GM19372 (cell line): ENCODE results near the gene PDPN.
"Not testable (repeated sequence)": the region's sequence is repeated elsewhere in the genome, so short reads cannot be mapped to it uniquely, and the experiment has no call there.

ENCODE experiments used
- ATAC-seq: cut with Tn5 transposase; IDR thresholded peaks from one replicate; pipeline ENCODE4 v1.9.1; 2021; ENCODE audit warnings: mild to moderate bottlenecking, low read depth, moderate library complexity; ENCODE audit not compliant: unreplicated experiment

Gene PDPN

DNA sequence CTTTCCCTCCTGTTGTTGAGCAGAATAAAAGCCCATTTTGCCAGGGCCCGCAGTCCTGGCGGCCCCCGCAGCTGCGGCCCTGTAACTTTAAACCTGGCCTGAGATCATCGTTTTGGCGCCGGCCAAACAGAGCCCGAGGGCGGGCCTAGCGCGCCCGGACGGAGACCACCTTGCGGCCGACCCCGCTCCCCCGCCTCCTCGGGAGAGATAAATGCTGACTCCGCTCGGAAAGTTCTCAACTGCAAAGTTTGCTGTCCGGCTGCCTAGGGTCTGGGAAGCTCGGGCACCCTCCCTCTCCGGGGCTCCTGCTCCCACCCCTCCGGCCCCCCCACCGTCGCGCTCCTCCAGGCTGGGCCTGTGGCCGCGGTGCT lies at the start of gene PDPN:
TSS of gene PDPN (plus strand) at position 238 of the 371 bp plus-strand sequence. CDS start 202 bp downstream, outside the sequence.
- ATAC-seq, result no peak

DNA sequence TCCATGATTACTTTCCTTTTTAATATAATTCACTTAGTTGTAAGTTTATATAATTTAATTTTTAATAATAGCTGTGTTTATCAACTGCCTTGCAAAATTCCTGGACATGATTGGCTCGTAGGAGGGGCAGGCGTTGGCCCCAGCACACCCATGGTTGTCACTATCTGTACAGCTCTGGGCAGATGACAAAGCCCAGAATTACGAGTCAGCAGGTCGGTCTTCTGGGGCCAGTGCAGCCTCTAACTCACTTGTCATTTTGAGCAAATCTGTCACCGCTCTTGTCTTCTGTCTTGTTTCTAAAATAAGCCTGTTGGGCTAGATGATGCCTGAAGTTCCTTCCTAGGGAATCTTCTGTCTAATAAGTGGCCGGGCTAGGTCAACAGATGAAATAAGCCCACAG lies 48.4 kb upstream of the PDPN start:
- no peak for ATAC-seq

GRCh38 chr1:13536571-13536970 lies 47.1 kb upstream of the PDPN start:
- no peak for ATAC-seq

GRCh38 chr1:13538832-13539231 lies 44.8 kb upstream of the PDPN start:
- no peak for ATAC-seq

DNA sequence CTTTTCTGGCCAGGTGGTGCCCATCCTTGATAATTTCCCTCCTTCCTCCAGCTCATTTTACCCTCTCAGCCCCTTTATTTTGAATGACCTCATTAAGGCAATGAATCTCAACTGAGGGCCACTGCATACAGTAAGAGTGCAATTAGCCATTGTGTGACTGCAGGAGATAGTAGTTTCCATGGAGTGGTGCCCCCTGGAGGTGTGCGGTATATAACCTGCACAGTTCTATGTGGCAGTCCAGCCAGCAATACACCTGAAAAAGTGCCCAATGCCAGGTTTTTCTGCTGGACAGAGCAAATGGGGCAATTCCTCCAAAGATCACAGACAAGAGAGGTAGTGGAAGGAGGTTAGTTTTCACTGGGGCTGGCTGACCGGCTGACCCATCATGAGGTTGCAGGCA lies 43.9 kb upstream of the PDPN start:
- ATAC-seq, result no peak

- ATAC-seq, result no peak
These were observed 42.8 kb upstream of the PDPN start for GRCh38 chr1:13540866-13541265.

DNA sequence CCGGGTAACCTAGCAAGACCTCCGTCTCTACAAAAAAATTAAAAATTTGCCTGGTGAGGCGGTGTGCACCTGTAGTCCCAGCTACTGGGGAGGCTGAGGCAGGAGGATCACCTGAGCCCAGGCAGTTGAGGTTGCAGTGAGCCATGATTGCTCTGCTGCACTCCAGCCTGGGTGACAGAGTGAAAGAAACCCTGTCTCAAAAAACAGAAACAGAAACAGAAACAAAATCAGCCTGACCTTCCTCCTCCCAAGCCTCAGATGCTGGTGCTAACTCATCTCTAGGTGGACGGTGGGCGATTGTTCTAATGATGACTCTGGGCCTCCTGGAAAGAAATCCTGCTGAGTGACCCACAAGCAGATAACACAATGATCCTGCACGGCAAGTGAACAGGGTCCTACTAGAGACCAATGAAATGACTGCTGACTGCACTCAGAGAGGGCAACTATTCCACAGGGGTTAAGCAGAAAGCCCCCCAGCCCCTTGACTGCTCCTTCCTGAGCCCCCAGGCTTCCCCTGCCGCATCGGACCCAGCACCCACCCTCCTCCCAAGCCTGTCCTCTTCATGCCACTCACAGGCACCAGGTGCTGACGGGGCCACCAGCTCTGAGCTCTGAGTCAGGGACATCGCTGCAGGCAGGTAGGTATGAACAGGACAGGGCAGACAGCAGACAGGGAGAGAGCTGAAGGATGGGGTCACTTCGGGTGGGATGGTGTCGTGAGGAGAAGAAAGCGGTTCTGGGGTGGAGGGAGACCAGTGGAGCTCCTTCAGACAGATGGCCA lies 42.0 kb upstream of the PDPN start:
- no peak for ATAC-seq

GRCh38 chr1:13543451-13544220 lies 40.0 kb upstream of the PDPN start:
- ATAC-seq, result no peak

DNA sequence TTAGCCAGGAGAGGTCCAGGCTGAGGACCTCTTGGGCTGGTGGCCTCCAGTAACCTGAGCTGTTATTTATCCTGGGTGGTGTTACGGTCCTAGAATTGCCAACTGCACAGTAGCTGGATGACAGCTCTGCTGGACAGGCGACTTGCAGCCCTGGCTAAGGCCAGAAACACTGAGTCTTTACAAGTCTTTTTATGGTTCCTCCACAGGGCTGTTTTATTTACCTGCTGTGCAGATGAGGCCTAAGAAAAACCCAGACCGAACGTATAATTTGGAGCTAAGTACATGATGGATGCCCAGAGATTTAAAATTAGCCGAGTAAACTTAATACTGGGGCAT lies 39.4 kb upstream of the PDPN start:
- no peak for ATAC-seq

GRCh38 chr1:13546791-13547190 lies 36.8 kb upstream of the PDPN start:
- no peak for ATAC-seq

DNA sequence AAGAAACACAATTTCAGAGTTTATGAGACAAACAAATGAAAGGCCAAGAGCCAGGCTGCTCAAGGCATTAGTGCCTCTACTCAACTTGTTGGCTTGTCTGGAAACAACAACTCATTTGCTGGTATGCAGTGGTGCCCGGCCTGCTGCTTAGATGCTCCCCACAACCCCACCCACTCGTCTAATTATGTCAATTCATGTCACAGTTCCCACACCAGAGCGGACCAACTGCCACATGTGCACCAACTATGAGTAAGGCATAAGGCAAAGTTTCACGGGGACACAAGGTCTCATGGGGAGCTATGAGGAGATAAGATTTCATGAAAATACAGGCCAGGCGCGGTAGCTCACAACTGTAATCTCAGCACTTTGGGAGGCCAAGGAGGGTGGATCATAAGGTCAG lies 35.4 kb upstream of the PDPN start:
- ATAC-seq, result no peak

DNA sequence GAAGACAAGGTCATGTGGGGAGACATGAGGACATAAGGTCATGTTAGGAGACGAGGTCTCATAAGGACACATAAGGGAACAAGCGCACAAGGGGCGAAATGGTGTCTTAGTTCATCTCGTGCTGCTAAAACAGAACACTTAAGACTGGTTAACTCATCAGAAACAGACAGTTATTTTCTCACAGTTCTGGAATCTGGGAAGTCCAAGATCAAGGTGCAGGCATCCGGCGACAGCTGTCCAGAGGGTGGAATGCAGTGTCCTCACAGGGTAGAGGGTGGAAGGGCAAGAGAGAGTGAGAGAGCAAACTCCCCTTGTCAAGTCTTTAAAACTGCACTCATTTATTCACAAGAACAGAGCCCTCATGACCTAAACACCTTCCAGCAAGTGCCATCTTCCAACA lies 34.6 kb upstream of the PDPN start:
- no peak for ATAC-seq

DNA sequence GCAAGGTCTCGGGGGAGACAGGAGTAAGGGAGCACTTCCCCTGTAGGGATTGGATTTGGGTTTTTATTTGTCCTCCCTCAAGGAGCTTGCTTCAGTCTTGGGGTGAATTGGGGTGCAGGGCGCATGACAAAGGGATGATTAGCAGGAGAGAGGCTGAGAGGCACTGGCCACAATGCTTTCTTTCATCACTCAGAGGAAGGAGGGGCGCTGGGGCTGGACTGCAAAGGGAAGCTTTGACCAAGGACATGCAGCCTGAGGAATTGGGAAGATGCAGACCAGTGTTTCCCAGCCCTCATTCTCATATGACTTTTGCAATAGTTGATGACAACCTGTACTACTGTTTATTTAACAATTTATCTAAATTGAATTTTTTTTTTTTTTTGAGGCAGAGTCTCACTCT lies 34.1 kb upstream of the PDPN start:
- ATAC-seq, result no peak

GRCh38 chr1:13550663-13551062 lies 33.0 kb upstream of the PDPN start:
- no peak for ATAC-seq

- ATAC-seq, result no peak
These were observed 28.8 kb upstream of the PDPN start for GRCh38 chr1:13554798-13555197.

DNA sequence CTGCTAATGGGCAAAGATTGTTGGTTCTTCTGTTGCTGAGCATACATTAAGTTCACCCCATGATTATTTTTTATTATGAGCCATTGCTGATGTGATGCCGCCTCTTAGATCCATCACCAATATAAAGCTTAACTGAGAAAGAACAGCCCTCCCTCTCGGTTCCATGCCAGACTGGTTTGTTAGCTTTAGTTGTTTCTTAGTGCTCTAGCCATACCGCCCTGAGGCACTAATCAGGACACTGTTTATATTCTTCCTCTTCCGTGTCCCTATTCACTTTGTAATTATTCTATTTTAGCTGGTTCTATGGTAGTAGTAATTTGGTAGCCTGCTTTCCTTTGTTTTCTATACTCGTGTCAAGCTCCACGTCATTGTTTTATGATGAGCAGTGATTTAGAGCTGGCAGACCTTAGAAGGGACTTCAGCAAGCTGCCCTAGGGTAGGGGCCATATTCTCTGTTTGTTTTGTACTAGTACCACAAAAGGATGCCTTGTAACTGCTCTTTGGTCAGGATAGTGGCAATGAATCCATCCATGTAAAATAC lies 27.3 kb upstream of the PDPN start:
- no peak for ATAC-seq

DNA sequence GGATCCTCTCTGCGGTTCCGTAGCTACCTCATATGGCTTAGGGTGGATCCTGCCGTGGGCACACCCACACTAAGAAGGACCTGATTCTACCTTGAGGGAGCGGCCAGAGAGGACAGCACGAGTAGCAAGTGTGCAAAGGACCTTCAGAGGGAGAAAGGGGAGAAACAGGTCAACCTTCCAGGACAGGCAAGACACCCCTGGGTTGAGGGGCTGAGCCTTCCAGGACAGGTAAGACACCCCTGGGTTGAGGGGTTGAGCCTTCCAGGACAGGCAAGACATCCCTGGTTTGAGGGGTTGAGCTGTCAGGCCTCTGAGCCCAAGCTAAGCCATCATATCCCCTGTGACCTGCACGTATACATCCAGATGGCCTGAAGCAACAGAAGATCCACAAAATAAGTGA lies 23.1 kb upstream of the PDPN start:
- ATAC-seq, result no peak

GRCh38 chr1:13562981-13563380 lies 20.7 kb upstream of the PDPN start:
- ATAC-seq, result not testable (repeated sequence)

DNA sequence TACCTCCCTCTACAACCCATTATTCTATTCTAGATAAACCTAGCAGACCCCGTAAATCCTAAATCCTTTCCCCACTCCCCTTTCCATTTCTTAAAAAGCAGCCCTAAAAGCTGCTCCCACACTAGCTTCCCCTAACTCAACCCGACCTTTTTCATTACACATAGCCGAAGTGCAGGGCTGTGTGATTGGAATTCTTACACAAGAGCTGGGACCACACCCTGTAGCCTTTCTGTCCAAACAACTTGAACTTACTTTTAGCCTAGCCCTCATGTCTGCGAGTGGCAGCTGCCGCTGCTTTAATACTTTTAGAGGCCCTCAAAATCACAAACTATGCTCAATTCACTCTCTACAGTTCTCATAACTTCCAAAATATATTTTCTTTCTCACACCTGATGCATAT lies 19.6 kb upstream of the PDPN start:
- ATAC-seq, result no peak

- ATAC-seq, result not testable (repeated sequence)
These were observed 13.2 kb upstream of the PDPN start for GRCh38 chr1:13570435-13570834.

DNA sequence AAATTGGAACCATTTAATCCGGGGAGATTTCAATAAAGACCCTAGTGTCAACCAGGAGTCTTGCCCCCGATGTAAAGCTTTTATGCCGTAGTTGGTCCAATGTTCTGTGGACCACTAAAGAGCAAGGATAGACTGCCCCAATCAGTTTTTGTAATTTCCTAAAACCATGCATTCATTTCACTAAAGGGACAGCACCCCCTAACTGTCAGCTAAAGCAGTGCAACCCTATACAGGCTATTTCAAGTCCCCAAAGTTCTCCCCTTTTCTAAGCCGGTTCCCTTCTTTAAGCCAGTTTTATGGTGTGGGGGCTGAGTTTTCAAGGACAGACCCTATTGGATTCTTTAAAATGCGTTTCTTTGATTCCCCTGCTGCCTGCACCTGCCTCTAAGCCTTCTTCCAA lies 12.7 kb upstream of the PDPN start:
- ATAC-seq, result no peak

- no peak for ATAC-seq
These were observed 10.0 kb upstream of the PDPN start for GRCh38 chr1:13573586-13573985.
